DOHH2 (cell line): ENCODE data around the gene CHP1.

Experiments
- EZH2phosphoT487 ChIP-seq: fragments of 200-600 bp; sonication (generic); IDR thresholded peaks from 2 replicates; pipeline ENCODE4 v1.6.1; 2017; ENCODE audit warnings: borderline replicate concordance, mild to moderate bottlenecking, antibody characterized with exemption, low read length, moderate library complexity, mixed read lengths
- TF ChIP-seq, protein P1 (sequence below): fragments of 200-600 bp; sonication (generic); IDR thresholded peaks from one replicate; pipeline ENCODE4 v1.5.1; 2014; ENCODE audit warnings: antibody characterized with exemption, mild to moderate bottlenecking, low read depth, low read length; ENCODE audit not compliant: poor library complexity, severe bottlenecking

- TF ChIP-seq, protein P1, sequence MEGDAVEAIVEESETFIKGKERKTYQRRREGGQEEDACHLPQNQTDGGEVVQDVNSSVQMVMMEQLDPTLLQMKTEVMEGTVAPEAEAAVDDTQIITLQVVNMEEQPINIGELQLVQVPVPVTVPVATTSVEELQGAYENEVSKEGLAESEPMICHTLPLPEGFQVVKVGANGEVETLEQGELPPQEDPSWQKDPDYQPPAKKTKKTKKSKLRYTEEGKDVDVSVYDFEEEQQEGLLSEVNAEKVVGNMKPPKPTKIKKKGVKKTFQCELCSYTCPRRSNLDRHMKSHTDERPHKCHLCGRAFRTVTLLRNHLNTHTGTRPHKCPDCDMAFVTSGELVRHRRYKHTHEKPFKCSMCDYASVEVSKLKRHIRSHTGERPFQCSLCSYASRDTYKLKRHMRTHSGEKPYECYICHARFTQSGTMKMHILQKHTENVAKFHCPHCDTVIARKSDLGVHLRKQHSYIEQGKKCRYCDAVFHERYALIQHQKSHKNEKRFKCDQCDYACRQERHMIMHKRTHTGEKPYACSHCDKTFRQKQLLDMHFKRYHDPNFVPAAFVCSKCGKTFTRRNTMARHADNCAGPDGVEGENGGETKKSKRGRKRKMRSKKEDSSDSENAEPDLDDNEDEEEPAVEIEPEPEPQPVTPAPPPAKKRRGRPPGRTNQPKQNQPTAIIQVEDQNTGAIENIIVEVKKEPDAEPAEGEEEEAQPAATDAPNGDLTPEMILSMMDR = no peak
- no peak for TF ChIP-seq EZH2phosphoT487
These were observed 12.2 kb upstream of the CHP1 start for GRCh38 chr15:41218851-41219250.
